ENCODE measurements around the gene ACO2. TPM values are rescaled to one million over a fixed set of nuclear protein-coding genes. Genes with fewer than 3 reads are reported as not detected.
A peak's percentile ranks its signal among the peaks of the same experiment; 100 is the strongest.

ACO2 gene
- total and polyA plus RNA-seq, 2 of the 8 experiments (the other 6 are each of a cell fraction or from before 2014, with no cell fraction given): 52.8 to 75.4 TPM

- no peaks in the 10 kb centered on the region; a peak in 2 of 7 replicates for H3K4me1 ChIP-seq (replicated peaks in 1 of 4; ENCODE audit: control insufficient read depth in 3 of 4, insufficient read depth in 4 of 4, low read length in 3 of 4)
- H3K27ac ChIP-seq (ENCODE audit: low read depth, low read length): no peak overlapping the region
- no peak overlapping the region for H4K91ac ChIP-seq (replicated peaks; ENCODE audit: insufficient read length, low read length)
- no peak overlapping the region for H2BK15ac ChIP-seq (ENCODE audit: low read length)
- no peak overlapping the region for H2AFZ ChIP-seq (ENCODE audit: low read length)
- 56% methylated on average over 9 of the region's 9 CpGs; no CpG with 5 or more reads in 1 of the 2 experiments for WGBS, 2 experiments (ENCODE audit: extremely low coverage in 1 of 2, insufficient coverage in 1 of 2, insufficient read length in 1 of 2, insufficient replicate concordance in 2 of 2, low coverage in 1 of 2, low lambda C conversion rate in 2 of 2, missing lambda C conversion rate in 1 of 2)
- H3K36me3 ChIP-seq (ENCODE audit: control insufficient read depth in 2 of 4, insufficient read depth in 4 of 4, low read length in 3 of 4): no peaks in the 10 kb centered on the region
- no peak overlapping the region for H4K8ac ChIP-seq (ENCODE audit: extremely low read depth, insufficient read depth, low read length)
- H3K18ac ChIP-seq (ENCODE audit: extremely low read depth, low read length): no peak overlapping the region; the same call in 1 of the 2 replicates
- H2BK20ac ChIP-seq (ENCODE audit: low read length): no peak overlapping the region
- CTCF ChIA-PET (ENCODE audit: partially characterized antibody): interaction anchor here (0.8 to 8.6 kb wide), 17 partner anchors 9 to 346 kb away, joined by 3 to 169 read pairs (median 7); partner anchors contain the start of genes CSDC2 and PMM1
- no peak overlapping the region for H3K4me2 ChIP-seq (ENCODE audit: insufficient read depth in 1 of 2, low read depth in 2 of 2, low read length in 2 of 2)
- POLR2A ChIA-PET (ENCODE audit: partially characterized antibody): interaction anchor here (0.8 to 4.6 kb wide), 9 partner anchors 10 to 133 kb away, joined by 3 to 42 read pairs (median 5); partner anchors contain the start of gene PMM1
- DNase-seq (ENCODE audit: low read depth in 1 of 2, low spot score in 2 of 2) (peak in 1 of 2 experiments; percentile 85), FAIRE-seq (peak; percentile 93)
- H3K9ac ChIP-seq (replicated peaks in 1 of 4; ENCODE audit: extremely low read depth in 1 of 4, low read depth in 3 of 4, low read length in 3 of 4): no peak overlapping the region
- peaks cover 3% of the 10 kb centered on the region; the same call in 1 of the 2 replicates for H3K23me2 ChIP-seq (ENCODE audit: low read depth, low read length)
- H3K79me1 ChIP-seq (ENCODE audit: low read depth, low read length): no peaks in the 10 kb centered on the region; the same call in 1 of the 2 replicates
- H2AK5ac ChIP-seq (ENCODE audit: low read depth, low read length): no peak overlapping the region
- no peak overlapping the region for H2BK120ac ChIP-seq (replicated peaks; ENCODE audit: low read depth, low read length)
- no peak overlapping the region for H3K14ac ChIP-seq (ENCODE audit: insufficient read length)
- H3K4me3 ChIP-seq (ENCODE audit: extremely low read depth in 1 of 4, insufficient read depth in 2 of 4, low read depth in 3 of 4, low read length in 4 of 4): no peak overlapping the region
- no peaks in the 10 kb centered on the region for H3K9me3 ChIP-seq (ENCODE audit: insufficient read depth in 2 of 2, low read depth in 1 of 2, low read length in 1 of 2)
- no peak overlapping the region for H2BK12ac ChIP-seq (ENCODE audit: low read depth, low read length)
- H3K23ac ChIP-seq (ENCODE audit: insufficient read length): no peak overlapping the region
- no peaks in the 10 kb centered on the region for H3K79me2 ChIP-seq (ENCODE audit: control insufficient read depth in 1 of 2, insufficient read depth in 2 of 2, low read length in 2 of 2)
- H3K56ac ChIP-seq (replicated peaks; ENCODE audit: insufficient read length, low read depth, low read length): no peak overlapping the region
- H4K20me1 ChIP-seq (replicated peaks in 1 of 2; ENCODE audit: control insufficient read depth in 1 of 2, insufficient read depth in 2 of 2, low read length in 2 of 2): peaks cover 0 to 7% of the 10 kb centered on the region in 2 experiments
- 0 out of 2 replicates have a peak overlapping the region, but pooled peaks have one; percentile 24 for H2BK5ac ChIP-seq (ENCODE audit: low read depth, low read length)
- H3K27me3 ChIP-seq (replicated peaks in 1 of 4; ENCODE audit: control insufficient read depth in 3 of 4, extremely low read depth in 1 of 4, insufficient read depth in 3 of 4, low read length in 3 of 4): no peaks in the 10 kb centered on the region
- H4K5ac ChIP-seq (ENCODE audit: insufficient read length, low read depth, low read length): no peak overlapping the region
- H3K4ac ChIP-seq (replicated peaks; ENCODE audit: insufficient read length, low read depth, low read length): no peak overlapping the region
Measured at GRCh38 chr22:41576877-41577276, 108.0 kb downstream of the ACO2 start.

All from H1 (cell line).